Endodermal cell (in vitro differentiated cells): ENCODE data around the gene STMN3. TPM values are rescaled to one million over a fixed set of nuclear protein-coding genes. Genes with fewer than 3 reads are reported as not detected.
A peak's percentile ranks its signal among the peaks of the same experiment; 100 is the strongest.

Source experiments
- DNase-seq: peaks from one replicate; pipeline ENCODE4 v3.0.0-alpha.2; 2017
- H3K27ac ChIP-seq: 2 replicates; pipeline ENCODE4 v1.5.1; 2013; ENCODE audit warnings: mild to moderate bottlenecking, low read depth, low read length, moderate library complexity
- H3K27me3 ChIP-seq: 2 replicates; pipeline ENCODE4 v1.6.1; 2013; ENCODE audit warnings: mild to moderate bottlenecking, low read length, moderate library complexity; ENCODE audit not compliant: insufficient read depth, control insufficient read depth, poor library complexity, severe bottlenecking
- H3K36me3 ChIP-seq: 2 replicates; pipeline ENCODE4 v1.7.0; 2013; ENCODE audit warnings: mild to moderate bottlenecking, low read length, moderate library complexity; ENCODE audit not compliant: control insufficient read depth, insufficient read depth
- H3K4me1 ChIP-seq: one replicate; pipeline ENCODE4 v1.7.0; 2013; ENCODE audit warnings: low read length; ENCODE audit not compliant: control insufficient read depth, insufficient read depth
- H3K4me3 ChIP-seq: 2 replicates; pipeline ENCODE4 v1.5.1; 2013; ENCODE audit warnings: mild to moderate bottlenecking, low read length, moderate library complexity
- H3K9ac ChIP-seq: 2 replicates; pipeline ENCODE4 v1.6.1; 2013; ENCODE audit warnings: mild to moderate bottlenecking, low read length, moderate library complexity; ENCODE audit not compliant: poor library complexity, severe bottlenecking; ENCODE audit errors: extremely low read depth
- H3K9me3 ChIP-seq: 2 replicates; pipeline ENCODE4 v1.6.1; 2013; ENCODE audit warnings: mild to moderate bottlenecking, low read length, moderate library complexity; ENCODE audit not compliant: control insufficient read depth
- H3K27ac Mint-ChIP-seq: 2 replicates; pipeline ENCODE4 v1.8.0; 2020; ENCODE audit warnings: mixed read lengths
- H3K27me3 Mint-ChIP-seq: 2 replicates; pipeline ENCODE4 v1.8.0; 2021; ENCODE audit warnings: mild to moderate bottlenecking, mixed read lengths; ENCODE audit not compliant: insufficient read depth
- H3K36me3 Mint-ChIP-seq: 2 replicates; pipeline ENCODE4 v1.8.0; 2020; ENCODE audit warnings: low read depth, mixed read lengths
- H3K4me1 Mint-ChIP-seq: 2 replicates; pipeline ENCODE4 v1.8.0; 2020; ENCODE audit warnings: mixed read lengths
- H3K4me3 Mint-ChIP-seq: 2 replicates; pipeline ENCODE4 v1.8.0; 2020; ENCODE audit warnings: mild to moderate bottlenecking, moderate library complexity, mixed read lengths
- H3K9me3 Mint-ChIP-seq: 2 replicates; pipeline ENCODE4 v1.8.0; 2020; ENCODE audit warnings: mild to moderate bottlenecking, mixed read lengths
- CTCF ChIP-seq: fragments of 200-600 bp; sonication (generic); conservative IDR thresholded peaks from 2 replicates; pipeline ENCODE4 v1.5.0; 2021; ENCODE audit warnings: antibody characterized with exemption, mild to moderate bottlenecking
- WGBS, 2 experiments: methylation state at CpG; one replicate each; pipeline versions ENCODE4 v1.1.5 to v1.1.7; 2013; ENCODE audit warnings: missing lambda C conversion rate in 2 of 2, mixed read lengths in 1 of 2; ENCODE audit not compliant: insufficient coverage in 1 of 2, insufficient read length in 1 of 2; 5-methylcytosine and 5-hydroxymethylcytosine counted together
- total RNA-seq, 2 donors: library from RNA; stranded (reverse); fragmentation: NEBNext Ultra II Directional in 1 of 2; extraction: Animal tissue kit (Norgen Biotek cat#: 25700) in 1 of 2; gene quantifications; 2 replicates in 1 of 2; 3 replicates in 1 of 2; pipeline ENCODE4 v1.2.1, GENCODE V29; 2021

The STMN3 gene
- total RNA-seq, 2 donors from 2014 or later, result 6.7 to 18.3 TPM

GRCh38 chr20:63626424-63627128, 26.6 kb downstream of the STMN3 start, which contains the start of gene GMEB2:
GMEB2 (minus strand) TSS chr20:63627101; CDS start chr20:63619397, 7,704 bp downstream.
- peak within 1 kb of the TSS; percentile 58 for H3K27ac ChIP-seq
- H3K36me3 Mint-ChIP-seq, result peaks cover 9% of the 10 kb centered on the region
- peak within 1 kb of the TSS; percentile 85 for H3K4me3 ChIP-seq

GRCh38 chr20:63625771-63626423, 27.3 kb downstream of the STMN3 start:
- Mint-ChIP-seq H3K27ac (peak overlapping the region; percentile 88), H3K9me3 (no peaks in the 10 kb centered on the region), H3K36me3 (peaks cover 12% of the 10 kb centered on the region), H3K4me3 (peak overlapping the region; percentile 60), H3K4me1 (peaks cover 9% of the 10 kb centered on the region), H3K27me3 (no peaks in the 10 kb centered on the region)
- H3K36me3 ChIP-seq, result no peaks in the 10 kb centered on the region
- WGBS, 2 experiments, result 27 to 74% methylated on average over 7 to 35 of the region's 36 CpGs
- peak overlapping the region; percentile 51 for H3K27ac ChIP-seq
- no peaks in the 10 kb centered on the region for H3K27me3 ChIP-seq
- DNase-seq, result peak; percentile 68
- no peaks in the 10 kb centered on the region for H3K4me1 ChIP-seq
- no peaks in the 10 kb centered on the region for H3K9me3 ChIP-seq
- peak overlapping the region; percentile 80 for H3K9ac ChIP-seq
- TF ChIP-seq CTCF, result no peak
- peak overlapping the region; percentile 83 for H3K4me3 ChIP-seq

More at GRCh38 chr20:63626424-63627128, 26.6 kb downstream of the STMN3 start, which contains the start of gene GMEB2:
- Histone ChIP-seq H3K9ac (peak within 1 kb of the TSS; percentile 80), H3K4me1 (no peaks in the 10 kb centered on the region), H3K27me3 (no peaks in the 10 kb centered on the region), H3K36me3 (no peaks in the 10 kb centered on the region), H3K9me3 (no peaks in the 10 kb centered on the region)
- Mint-ChIP-seq H3K9me3 (no peaks in the 10 kb centered on the region), H3K27me3 (no peaks in the 10 kb centered on the region), H3K27ac (peak within 1 kb of the TSS; percentile 88), H3K4me1 (peaks cover 6% of the 10 kb centered on the region), H3K4me3 (peak within 1 kb of the TSS; percentile 60)
- WGBS, 2 experiments, result 0% methylated on average over 25 to 113 of the region's 114 CpGs
- DNase-seq, result peak; percentile 90
- no peak for TF ChIP-seq CTCF

GRCh38 chr20:63624486-63624885, 28.7 kb downstream of the STMN3 start:
- peak; percentile 57 for DNase-seq
- H3K27me3 ChIP-seq, result no peaks in the 10 kb centered on the region
- Mint-ChIP-seq H3K9me3 (no peaks in the 10 kb centered on the region), H3K4me1 (peaks cover 12% of the 10 kb centered on the region), H3K27me3 (no peaks in the 10 kb centered on the region), H3K27ac (peak overlapping the region; percentile 68), H3K4me3 (no peak overlapping the region), H3K36me3 (peaks cover 12% of the 10 kb centered on the region)
- H3K9me3 ChIP-seq, result no peaks in the 10 kb centered on the region
- no peak overlapping the region for H3K27ac ChIP-seq
- no peaks in the 10 kb centered on the region for H3K36me3 ChIP-seq
- H3K9ac ChIP-seq, result no peak overlapping the region
- H3K4me3 ChIP-seq, result no peak overlapping the region
- WGBS, 2 experiments, result 92 to 93% methylated on average over 12 to 15 of the region's 15 CpGs
- no peak for TF ChIP-seq CTCF
- H3K4me1 ChIP-seq, result no peaks in the 10 kb centered on the region
